K562 (cell line): ENCODE measurements around the gene APOC1. TPM values are rescaled to one million over a fixed set of nuclear protein-coding genes. Genes with fewer than 3 reads are reported as not detected.

ENCODE experiments used
- ARNT ChIP-seq, 2 experiments: fragments of 450-650 bp; IDR thresholded peaks; 2 replicates each; pipeline ENCODE4 v1.6.1; 2016; ENCODE audit warnings: mild to moderate bottlenecking in 1 of 2
- CBFA2T3 ChIP-seq: fragments of 450-650 bp; IDR thresholded peaks from 2 replicates; pipeline ENCODE4 v1.6.1; 2017
- FOXK1 ChIP-seq: sonication (generic); formaldehyde crosslinking; IDR thresholded peaks from 2 replicates; pipeline ENCODE4 v1.8.0; 2022; ENCODE audit warnings: missing genetic modification reagents, mild to moderate bottlenecking, borderline replicate concordance
- HOXB6 ChIP-seq: fragments of 250-450 bp; sonication (Bioruptor Pico); IDR thresholded peaks from 2 replicates; pipeline ENCODE4 v1.5.1; 2022; ENCODE audit warnings: mild to moderate bottlenecking, borderline replicate concordance
- MEF2A ChIP-seq: IDR thresholded peaks from 2 replicates; pipeline ENCODE4 v1.6.1; 2011; ENCODE audit warnings: low read depth, mild to moderate bottlenecking, low read length, moderate library complexity; ENCODE audit not compliant: control insufficient read depth
- PRMT5 ChIP-seq: sonication (generic); formaldehyde crosslinking; IDR thresholded peaks from 2 replicates; pipeline ENCODE4 v1.5.0; 2020; ENCODE audit warnings: missing genetic modification reagents
- SMAD2 ChIP-seq: fragments of 150-350 bp; IDR thresholded peaks from 2 replicates; pipeline ENCODE4 v1.6.1; 2014; ENCODE audit warnings: low read depth, mild to moderate bottlenecking, low read length
- SMARCE1 ChIP-seq: fragments of 450-650 bp; IDR thresholded peaks from 2 replicates; pipeline ENCODE4 v1.7.1; 2016; ENCODE audit warnings: mild to moderate bottlenecking
- ZBTB5 ChIP-seq: fragments of 450-650 bp; IDR thresholded peaks from 2 replicates; pipeline ENCODE4 v1.6.1; 2017; ENCODE audit warnings: antibody characterized with exemption
- ZNF512 ChIP-seq: IDR thresholded peaks from 2 replicates; pipeline ENCODE4 v1.6.1; 2016; ENCODE audit warnings: missing genetic modification characterization, missing compliant biosample characterization
- ZNF551 ChIP-seq: fragments of 250-450 bp; sonication (Bioruptor Pico); IDR thresholded peaks from 2 replicates; pipeline ENCODE4 v1.5.0; 2021; ENCODE audit warnings: mild to moderate bottlenecking, moderate library complexity
- ZNF76 ChIP-seq: fragments of 250-450 bp; sonication (Bioruptor Pico); IDR thresholded peaks from 2 replicates; pipeline ENCODE4 v1.4.0; 2020; ENCODE audit warnings: mild to moderate bottlenecking, moderate library complexity, borderline replicate concordance
- polyA plus RNA-seq, 8 experiments: library from polyadenylated mRNA; depleted of rRNA in 4 of 8; stranded (reverse) in 5 of 8; unstranded in 3 of 8; fragments of >200 nt; fragmentation: Nextera tagmentation in 2 of 8; fragmentation: Illumina TruSeq in 1 of 8; extraction: Ambion mirVana in 2 of 8; extraction: Trizol in 1 of 8; gene quantifications; 2 replicates each; pipeline versions ENCODE4 v1.2.1 to v1.2.3, GENCODE V29; 2011 to 2014; ENCODE audit warnings: inconsistent platforms in 1 of 8, missing spikeins in 1 of 8
- total RNA-seq, 7 experiments: library from RNA; depleted of rRNA in 6 of 7; stranded (reverse); fragments of >200 nt in 6 of 7; fragmentation: Illumina TruSeq in 2 of 7; extraction: Trizol in 2 of 7; gene quantifications; 2 replicates each; pipeline versions ENCODE4 v1.2.1 to v1.2.3, GENCODE V29; 2011 to 2021; ENCODE audit warnings: low replicate concordance in 1 of 7
- TF ChIP-seq, protein P1 (sequence below): fragments of 200-600 bp; sonication (generic); IDR thresholded peaks from one replicate; pipeline ENCODE4 v1.6.1; 2012; ENCODE audit warnings: mild to moderate bottlenecking, low read depth, low read length, inconsistent platforms

The APOC1 gene
- total and polyA plus RNA-seq, 9 of the 15 experiments (the other 6 are each of a cell fraction or from before 2014, with no cell fraction given): 115 to 408 (median 220) TPM

DNA sequence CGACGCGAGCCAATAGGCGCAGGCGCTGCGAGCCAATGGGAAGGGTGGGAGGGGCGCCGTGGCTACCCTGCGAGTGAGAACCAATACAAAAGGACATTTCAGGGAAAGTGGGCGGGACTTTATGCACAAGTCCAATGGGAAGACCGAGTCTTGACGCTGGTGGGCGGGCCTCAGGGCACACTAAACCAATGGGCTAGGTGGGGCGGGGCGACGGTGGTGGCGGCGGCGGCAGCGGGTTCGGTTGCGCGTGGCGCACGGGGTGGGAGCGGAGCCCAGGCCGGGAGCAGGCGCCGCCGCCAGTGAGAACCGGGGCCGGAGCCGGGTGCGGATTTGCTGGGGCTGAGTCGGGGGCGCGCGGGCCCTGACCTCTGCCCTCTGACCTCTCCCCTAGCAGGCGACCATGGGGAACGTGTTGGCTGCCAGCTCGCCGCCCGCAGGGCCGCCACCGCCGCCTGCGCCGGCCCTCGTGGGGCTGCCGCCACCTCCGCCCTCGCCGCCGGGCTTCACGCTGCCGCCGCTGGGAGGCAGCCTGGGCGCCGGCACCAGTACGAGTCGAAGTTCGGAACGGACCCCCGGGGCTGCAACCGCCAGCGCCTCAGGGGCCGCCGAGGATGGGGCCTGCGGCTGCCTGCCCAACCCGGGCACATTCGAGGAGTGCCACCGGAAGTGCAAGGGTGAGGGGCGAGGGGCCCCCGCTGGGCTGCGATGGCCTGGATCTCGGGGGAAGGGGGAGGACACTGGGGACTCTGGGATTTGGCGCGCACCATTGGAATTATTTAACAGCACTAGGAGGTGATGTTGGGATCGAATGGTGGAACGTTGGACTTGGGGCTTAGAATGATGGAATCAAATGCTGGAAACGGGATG lies 23.2 kb upstream of the APOC1 start, which contains the start of gene TOMM40 (continued):
- TF ChIP-seq ZBTB5: no peak
- TF ChIP-seq HOXB6 (CRISPR knock-in tag): no peak
- no peak for TF ChIP-seq CBFA2T3
- no peak for TF ChIP-seq ZNF512 (tag)
- no peak for TF ChIP-seq PRMT5
- TF ChIP-seq SMARCE1: no peak
- no peak for TF ChIP-seq SMAD2
- TF ChIP-seq FOXK1 (CRISPR knock-in tag): no peak
- peak; percentile 7; the same call in 1 of the 2 replicates for TF ChIP-seq ZNF76 (CRISPR knock-in tag)
- no peak for TF ChIP-seq MEF2A
- TF ChIP-seq ARNT (IDR thresholded peaks at IDR 0.05): no peak
- TF ChIP-seq ZNF551 (CRISPR knock-in tag): no peak
- TF ChIP-seq, protein P1, sequence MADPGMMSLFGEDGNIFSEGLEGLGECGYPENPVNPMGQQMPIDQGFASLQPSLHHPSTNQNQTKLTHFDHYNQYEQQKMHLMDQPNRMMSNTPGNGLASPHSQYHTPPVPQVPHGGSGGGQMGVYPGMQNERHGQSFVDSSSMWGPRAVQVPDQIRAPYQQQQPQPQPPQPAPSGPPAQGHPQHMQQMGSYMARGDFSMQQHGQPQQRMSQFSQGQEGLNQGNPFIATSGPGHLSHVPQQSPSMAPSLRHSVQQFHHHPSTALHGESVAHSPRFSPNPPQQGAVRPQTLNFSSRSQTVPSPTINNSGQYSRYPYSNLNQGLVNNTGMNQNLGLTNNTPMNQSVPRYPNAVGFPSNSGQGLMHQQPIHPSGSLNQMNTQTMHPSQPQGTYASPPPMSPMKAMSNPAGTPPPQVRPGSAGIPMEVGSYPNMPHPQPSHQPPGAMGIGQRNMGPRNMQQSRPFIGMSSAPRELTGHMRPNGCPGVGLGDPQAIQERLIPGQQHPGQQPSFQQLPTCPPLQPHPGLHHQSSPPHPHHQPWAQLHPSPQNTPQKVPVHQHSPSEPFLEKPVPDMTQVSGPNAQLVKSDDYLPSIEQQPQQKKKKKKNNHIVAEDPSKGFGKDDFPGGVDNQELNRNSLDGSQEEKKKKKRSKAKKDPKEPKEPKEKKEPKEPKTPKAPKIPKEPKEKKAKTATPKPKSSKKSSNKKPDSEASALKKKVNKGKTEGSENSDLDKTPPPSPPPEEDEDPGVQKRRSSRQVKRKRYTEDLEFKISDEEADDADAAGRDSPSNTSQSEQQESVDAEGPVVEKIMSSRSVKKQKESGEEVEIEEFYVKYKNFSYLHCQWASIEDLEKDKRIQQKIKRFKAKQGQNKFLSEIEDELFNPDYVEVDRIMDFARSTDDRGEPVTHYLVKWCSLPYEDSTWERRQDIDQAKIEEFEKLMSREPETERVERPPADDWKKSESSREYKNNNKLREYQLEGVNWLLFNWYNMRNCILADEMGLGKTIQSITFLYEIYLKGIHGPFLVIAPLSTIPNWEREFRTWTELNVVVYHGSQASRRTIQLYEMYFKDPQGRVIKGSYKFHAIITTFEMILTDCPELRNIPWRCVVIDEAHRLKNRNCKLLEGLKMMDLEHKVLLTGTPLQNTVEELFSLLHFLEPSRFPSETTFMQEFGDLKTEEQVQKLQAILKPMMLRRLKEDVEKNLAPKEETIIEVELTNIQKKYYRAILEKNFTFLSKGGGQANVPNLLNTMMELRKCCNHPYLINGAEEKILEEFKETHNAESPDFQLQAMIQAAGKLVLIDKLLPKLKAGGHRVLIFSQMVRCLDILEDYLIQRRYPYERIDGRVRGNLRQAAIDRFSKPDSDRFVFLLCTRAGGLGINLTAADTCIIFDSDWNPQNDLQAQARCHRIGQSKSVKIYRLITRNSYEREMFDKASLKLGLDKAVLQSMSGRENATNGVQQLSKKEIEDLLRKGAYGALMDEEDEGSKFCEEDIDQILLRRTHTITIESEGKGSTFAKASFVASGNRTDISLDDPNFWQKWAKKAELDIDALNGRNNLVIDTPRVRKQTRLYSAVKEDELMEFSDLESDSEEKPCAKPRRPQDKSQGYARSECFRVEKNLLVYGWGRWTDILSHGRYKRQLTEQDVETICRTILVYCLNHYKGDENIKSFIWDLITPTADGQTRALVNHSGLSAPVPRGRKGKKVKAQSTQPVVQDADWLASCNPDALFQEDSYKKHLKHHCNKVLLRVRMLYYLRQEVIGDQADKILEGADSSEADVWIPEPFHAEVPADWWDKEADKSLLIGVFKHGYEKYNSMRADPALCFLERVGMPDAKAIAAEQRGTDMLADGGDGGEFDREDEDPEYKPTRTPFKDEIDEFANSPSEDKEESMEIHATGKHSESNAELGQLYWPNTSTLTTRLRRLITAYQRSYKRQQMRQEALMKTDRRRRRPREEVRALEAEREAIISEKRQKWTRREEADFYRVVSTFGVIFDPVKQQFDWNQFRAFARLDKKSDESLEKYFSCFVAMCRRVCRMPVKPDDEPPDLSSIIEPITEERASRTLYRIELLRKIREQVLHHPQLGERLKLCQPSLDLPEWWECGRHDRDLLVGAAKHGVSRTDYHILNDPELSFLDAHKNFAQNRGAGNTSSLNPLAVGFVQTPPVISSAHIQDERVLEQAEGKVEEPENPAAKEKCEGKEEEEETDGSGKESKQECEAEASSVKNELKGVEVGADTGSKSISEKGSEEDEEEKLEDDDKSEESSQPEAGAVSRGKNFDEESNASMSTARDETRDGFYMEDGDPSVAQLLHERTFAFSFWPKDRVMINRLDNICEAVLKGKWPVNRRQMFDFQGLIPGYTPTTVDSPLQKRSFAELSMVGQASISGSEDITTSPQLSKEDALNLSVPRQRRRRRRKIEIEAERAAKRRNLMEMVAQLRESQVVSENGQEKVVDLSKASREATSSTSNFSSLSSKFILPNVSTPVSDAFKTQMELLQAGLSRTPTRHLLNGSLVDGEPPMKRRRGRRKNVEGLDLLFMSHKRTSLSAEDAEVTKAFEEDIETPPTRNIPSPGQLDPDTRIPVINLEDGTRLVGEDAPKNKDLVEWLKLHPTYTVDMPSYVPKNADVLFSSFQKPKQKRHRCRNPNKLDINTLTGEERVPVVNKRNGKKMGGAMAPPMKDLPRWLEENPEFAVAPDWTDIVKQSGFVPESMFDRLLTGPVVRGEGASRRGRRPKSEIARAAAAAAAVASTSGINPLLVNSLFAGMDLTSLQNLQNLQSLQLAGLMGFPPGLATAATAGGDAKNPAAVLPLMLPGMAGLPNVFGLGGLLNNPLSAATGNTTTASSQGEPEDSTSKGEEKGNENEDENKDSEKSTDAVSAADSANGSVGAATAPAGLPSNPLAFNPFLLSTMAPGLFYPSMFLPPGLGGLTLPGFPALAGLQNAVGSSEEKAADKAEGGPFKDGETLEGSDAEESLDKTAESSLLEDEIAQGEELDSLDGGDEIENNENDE: no peak
